LNCaP clone FGC (cell line): ENCODE results near the gene SPAG6.

Experiments
- DNase-seq: peaks from one replicate; pipeline ENCODE4 v3.0.0-alpha.2; 2011; ENCODE audit warnings: low read depth
- H3K4me3 ChIP-seq: 2 replicates; pipeline ENCODE4 v1.5.1; 2011; ENCODE audit warnings: mild to moderate bottlenecking, low read depth, low read length, control low read depth
- CTCF ChIP-seq: IDR thresholded peaks from 2 replicates; pipeline ENCODE4 v1.5.1; 2012; ENCODE audit warnings: mild to moderate bottlenecking; ENCODE audit not compliant: control insufficient read depth, insufficient read depth; ENCODE audit errors: extremely low read depth

Gene SPAG6

GRCh38 chr10:22329150-22329549, 16.1 kb upstream of the SPAG6 start:
- DNase-seq = no peak
- no peak for TF ChIP-seq CTCF
- no peak overlapping the region for H3K4me3 ChIP-seq

- no peak for DNase-seq
- no peak for TF ChIP-seq CTCF
- no peak overlapping the region for H3K4me3 ChIP-seq
These were observed 13.1 kb upstream of the SPAG6 start for GRCh38 chr10:22332116-22332692.

GRCh38 chr10:22333167-22333974, 11.9 kb upstream of the SPAG6 start:
- no peak for DNase-seq
- no peak overlapping the region for H3K4me3 ChIP-seq

GRCh38 chr10:22333975-22334282, 11.4 kb upstream of the SPAG6 start:
- H3K4me3 ChIP-seq = no peak overlapping the region
- no peak for DNase-seq
- TF ChIP-seq CTCF = no peak

More at GRCh38 chr10:22333167-22333974, 11.9 kb upstream of the SPAG6 start:
- no peak for TF ChIP-seq CTCF

GRCh38 chr10:22334414-22335172, 10.7 kb upstream of the SPAG6 start:
- DNase-seq = no peak
- TF ChIP-seq CTCF = no peak
- no peak overlapping the region for H3K4me3 ChIP-seq

GRCh38 chr10:22335173-22335933, 9.9 kb upstream of the SPAG6 start:
- no peak overlapping the region for H3K4me3 ChIP-seq
- DNase-seq = no peak
- no peak for TF ChIP-seq CTCF
